ENCODE measurements around the gene KCNG3. TPM values are rescaled to one million over a fixed set of nuclear protein-coding genes. Genes with fewer than 3 reads are reported as not detected.

Gene KCNG3
- total and polyA plus RNA-seq, 7 donors = not detected

DNA sequence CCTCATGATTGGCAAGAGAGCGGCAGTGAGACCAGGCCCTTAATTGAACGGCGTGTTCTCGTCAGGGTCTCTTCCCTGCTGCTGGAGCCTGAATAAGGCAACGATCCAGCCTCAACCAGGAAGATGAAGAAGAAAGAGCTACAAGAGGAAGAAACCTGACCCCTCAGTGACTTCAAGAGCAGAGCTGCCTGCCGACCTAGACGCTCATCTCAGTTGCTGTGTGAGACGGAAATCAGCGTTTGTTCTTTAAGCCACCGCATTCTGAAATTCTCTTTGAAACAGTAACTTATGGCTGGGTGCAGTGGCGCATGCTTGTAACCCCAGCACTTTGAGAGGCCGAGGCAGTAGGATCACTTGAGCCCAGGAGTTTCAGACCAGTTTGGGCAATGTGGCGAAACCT is 29.6 kb upstream of the KCNG3 start:
- H3K4me3 ChIP-seq = no peak overlapping the region
- DNase-seq (no peak), ATAC-seq (no peak)
- intact Hi-C loops (cut with DNase I) = no loop called here
- no peak overlapping the region for H3K27ac ChIP-seq
- no peaks in the 10 kb centered on the region for H3K36me3 ChIP-seq (ENCODE audit: insufficient read depth in 1 of 2, low read depth in 1 of 2)
- no peaks in the 10 kb centered on the region for H3K9me3 ChIP-seq
- no peaks in the 10 kb centered on the region for H3K4me1 ChIP-seq
- 38 to 49% (median 45%) methylated on average over 13 of the region's 13 CpGs for WGBS, 3 donors
- TF ChIP-seq, protein P1, sequence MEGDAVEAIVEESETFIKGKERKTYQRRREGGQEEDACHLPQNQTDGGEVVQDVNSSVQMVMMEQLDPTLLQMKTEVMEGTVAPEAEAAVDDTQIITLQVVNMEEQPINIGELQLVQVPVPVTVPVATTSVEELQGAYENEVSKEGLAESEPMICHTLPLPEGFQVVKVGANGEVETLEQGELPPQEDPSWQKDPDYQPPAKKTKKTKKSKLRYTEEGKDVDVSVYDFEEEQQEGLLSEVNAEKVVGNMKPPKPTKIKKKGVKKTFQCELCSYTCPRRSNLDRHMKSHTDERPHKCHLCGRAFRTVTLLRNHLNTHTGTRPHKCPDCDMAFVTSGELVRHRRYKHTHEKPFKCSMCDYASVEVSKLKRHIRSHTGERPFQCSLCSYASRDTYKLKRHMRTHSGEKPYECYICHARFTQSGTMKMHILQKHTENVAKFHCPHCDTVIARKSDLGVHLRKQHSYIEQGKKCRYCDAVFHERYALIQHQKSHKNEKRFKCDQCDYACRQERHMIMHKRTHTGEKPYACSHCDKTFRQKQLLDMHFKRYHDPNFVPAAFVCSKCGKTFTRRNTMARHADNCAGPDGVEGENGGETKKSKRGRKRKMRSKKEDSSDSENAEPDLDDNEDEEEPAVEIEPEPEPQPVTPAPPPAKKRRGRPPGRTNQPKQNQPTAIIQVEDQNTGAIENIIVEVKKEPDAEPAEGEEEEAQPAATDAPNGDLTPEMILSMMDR (IDR thresholded peaks at IDR 0.05) = no peak
- H3K27me3 ChIP-seq (ENCODE audit: insufficient read depth in 3 of 3, low read length in 2 of 3) = peaks cover 0 to 2% (median 0%) of the 10 kb centered on the region in 3 donors

DNA sequence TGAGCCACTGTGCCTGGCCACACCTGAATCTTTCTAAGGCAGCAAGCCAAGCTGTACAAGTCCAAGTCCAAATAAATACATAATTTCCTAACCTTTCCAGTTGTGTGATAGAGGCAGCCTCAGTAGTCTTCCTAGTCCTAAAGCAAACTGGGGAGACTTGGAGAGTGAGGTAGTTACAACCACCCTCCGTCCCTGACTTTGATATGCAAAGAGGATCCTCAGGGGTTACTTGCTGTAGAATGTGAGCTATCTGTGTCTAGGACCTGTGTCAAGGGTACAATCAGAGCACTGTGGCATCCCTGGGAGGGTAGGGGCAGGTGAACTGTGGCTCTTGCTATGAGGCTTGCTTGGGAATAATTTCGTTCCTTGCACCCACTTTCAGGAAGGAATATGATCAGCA is 28.3 kb upstream of the KCNG3 start:
- DNase-seq (no peak), ATAC-seq (no peak)
- Histone ChIP-seq H3K27me3 (ENCODE audit: insufficient read depth in 3 of 3, low read length in 2 of 3) (peaks cover 0 to 2% (median 0%) of the 10 kb centered on the region in 3 donors), H3K4me3 (no peak overlapping the region), H3K4me1 (no peaks in the 10 kb centered on the region), H3K27ac (no peak overlapping the region), H3K36me3 (ENCODE audit: insufficient read depth in 1 of 2, low read depth in 1 of 2) (no peaks in the 10 kb centered on the region), H3K9me3 (no peaks in the 10 kb centered on the region)
- TF ChIP-seq, protein P1 (IDR thresholded peaks at IDR 0.05) = no peak
- WGBS, 3 donors = 45 to 85% (median 76%) methylated on average over 2 of the region's 2 CpGs
- intact Hi-C loops (cut with DNase I) = no loop called here

DNA sequence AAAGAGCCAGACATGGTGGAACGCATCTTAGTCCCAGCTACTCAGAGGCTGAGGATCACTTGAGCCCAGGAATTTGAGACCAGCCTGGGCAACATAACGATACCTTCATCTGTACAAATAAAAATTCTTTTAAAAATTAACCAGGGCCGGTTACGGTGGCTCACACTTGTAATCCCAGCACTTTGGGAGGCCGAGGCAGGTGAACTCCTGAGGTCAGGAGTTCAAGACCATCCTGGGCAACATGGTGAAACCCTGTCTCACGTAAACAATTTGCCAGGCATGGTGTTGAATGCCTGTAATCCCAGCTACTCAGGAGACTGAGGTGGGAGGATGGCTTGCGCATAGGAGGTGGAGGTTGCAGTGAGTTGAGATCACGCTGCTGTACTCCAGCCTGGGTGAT is 25.8 kb upstream of the KCNG3 start:
- DNase-seq = no peak
- WGBS, 3 donors = 74 to 75% (median 74%) methylated on average over 8 of the region's 8 CpGs
- intact Hi-C loops (cut with DNase I) = no loop called here

DNA sequence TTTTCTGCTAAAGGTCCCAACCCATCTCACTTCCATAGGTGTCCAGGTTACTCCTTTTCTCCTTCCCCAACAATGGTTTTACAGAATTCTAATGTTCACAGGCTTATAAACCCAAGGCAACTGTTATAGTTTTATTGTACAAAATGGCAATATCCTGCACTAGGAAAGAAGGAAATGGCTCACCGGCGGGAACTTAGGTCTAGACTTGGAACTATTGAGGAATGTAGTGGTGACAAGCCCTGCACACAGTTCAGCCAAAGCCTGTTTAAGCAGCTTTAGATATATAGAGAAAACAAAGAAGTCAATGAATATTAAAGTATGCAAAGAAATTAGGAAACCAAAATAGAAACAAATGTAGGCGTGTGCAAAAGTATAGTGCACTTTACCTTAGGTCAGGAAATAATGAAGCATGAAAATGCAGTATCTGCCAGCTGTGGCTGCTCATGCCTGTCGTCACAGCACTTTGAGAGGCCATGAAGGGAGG is 22.7 kb upstream of the KCNG3 start:
- H3K27me3 ChIP-seq (ENCODE audit: insufficient read depth in 3 of 3, low read length in 2 of 3) = peaks cover 0 to 2% (median 0%) of the 10 kb centered on the region in 3 donors
- H3K36me3 ChIP-seq (ENCODE audit: insufficient read depth in 1 of 2, low read depth in 1 of 2) = no peaks in the 10 kb centered on the region
- no peaks in the 10 kb centered on the region for H3K9me3 ChIP-seq
- TF ChIP-seq, protein P1 (IDR thresholded peaks at IDR 0.05) = no peak
- H3K4me1 ChIP-seq = no peaks in the 10 kb centered on the region
- WGBS, 3 donors = 77 to 88% (median 80%) methylated on average over 4 of the region's 4 CpGs
- DNase-seq = no peak
- no peak overlapping the region for H3K4me3 ChIP-seq
- intact Hi-C loops (cut with DNase I) = no loop called here
- ATAC-seq = no peak
- no peak overlapping the region for H3K27ac ChIP-seq

More for the DNA sequence above, 25.8 kb upstream of the KCNG3 start:
- H3K4me3 ChIP-seq = no peak overlapping the region
- no peaks in the 10 kb centered on the region for H3K4me1 ChIP-seq
- no peak for ATAC-seq
- H3K9me3 ChIP-seq = no peaks in the 10 kb centered on the region
- TF ChIP-seq, protein P1 (IDR thresholded peaks at IDR 0.05) = no peak
- no peak overlapping the region for H3K27ac ChIP-seq
- peaks cover 0 to 2% (median 0%) of the 10 kb centered on the region in 3 donors for H3K27me3 ChIP-seq (ENCODE audit: insufficient read depth in 3 of 3, low read length in 2 of 3)
- no peaks in the 10 kb centered on the region for H3K36me3 ChIP-seq (ENCODE audit: insufficient read depth in 1 of 2, low read depth in 1 of 2)
